GM19025 (cell line): ENCODE data around the gene CDHR2.

Experiments
- ATAC-seq: cut with Tn5 transposase; IDR thresholded peaks from one replicate; pipeline ENCODE4 v1.9.1; 2021; ENCODE audit warnings: mild to moderate bottlenecking, low read depth, moderate library complexity; ENCODE audit not compliant: unreplicated experiment

Gene CDHR2

GRCh38 chr5:176529116-176529740 is 19.9 kb upstream of the CDHR2 start:
- ATAC-seq: no peak

DNA sequence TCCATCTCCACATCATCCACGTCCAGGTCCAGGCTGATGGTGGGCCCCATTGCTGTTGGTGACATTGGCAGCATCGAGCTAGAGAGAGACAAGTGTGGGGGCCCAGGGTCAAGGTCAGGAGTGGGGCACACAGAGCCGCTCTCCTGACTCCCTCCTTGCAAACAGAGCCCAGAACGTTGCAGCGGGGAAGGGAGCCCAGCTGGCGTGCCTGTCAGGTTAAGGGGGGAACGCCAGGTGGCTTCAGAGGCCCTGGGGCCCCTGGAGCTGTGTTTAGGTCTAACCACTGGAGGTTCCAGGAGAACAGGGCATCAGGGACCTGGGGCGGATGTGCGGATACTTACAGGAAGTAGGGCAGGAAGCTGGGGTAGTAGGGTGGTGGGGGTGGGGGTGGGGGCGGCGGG is 19.4 kb upstream of the CDHR2 start:
- no peak for ATAC-seq

DNA sequence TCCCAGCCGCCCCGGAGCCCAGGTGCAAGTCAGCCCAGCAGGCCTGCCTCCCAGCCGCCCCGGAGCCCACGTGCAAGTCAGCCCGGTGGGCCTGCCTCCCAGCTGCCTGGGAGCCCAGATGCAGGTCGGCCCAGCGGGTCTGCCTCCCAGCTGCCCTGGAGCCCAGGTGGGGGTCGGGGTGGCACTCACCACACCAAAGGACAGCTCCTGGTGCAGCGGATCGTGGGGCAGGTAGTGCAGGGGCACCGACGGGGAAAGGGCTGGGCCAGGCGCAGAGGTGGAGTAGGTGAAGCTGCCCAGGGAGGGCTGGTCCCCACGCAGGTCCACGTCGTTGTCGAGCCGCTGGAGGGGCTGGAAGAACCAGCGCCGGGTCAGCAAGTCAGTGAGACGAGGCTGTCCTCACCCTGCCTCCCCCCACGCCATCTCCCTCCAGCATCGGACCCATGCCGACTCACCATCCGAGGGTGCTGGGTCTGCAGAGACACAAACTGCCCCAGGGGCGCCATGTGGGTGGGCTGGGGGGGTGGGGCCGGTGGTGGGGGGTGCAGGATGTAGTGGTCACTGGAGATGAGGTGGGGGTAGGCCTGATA is 18.7 kb upstream of the CDHR2 start:
- no peak for ATAC-seq

DNA sequence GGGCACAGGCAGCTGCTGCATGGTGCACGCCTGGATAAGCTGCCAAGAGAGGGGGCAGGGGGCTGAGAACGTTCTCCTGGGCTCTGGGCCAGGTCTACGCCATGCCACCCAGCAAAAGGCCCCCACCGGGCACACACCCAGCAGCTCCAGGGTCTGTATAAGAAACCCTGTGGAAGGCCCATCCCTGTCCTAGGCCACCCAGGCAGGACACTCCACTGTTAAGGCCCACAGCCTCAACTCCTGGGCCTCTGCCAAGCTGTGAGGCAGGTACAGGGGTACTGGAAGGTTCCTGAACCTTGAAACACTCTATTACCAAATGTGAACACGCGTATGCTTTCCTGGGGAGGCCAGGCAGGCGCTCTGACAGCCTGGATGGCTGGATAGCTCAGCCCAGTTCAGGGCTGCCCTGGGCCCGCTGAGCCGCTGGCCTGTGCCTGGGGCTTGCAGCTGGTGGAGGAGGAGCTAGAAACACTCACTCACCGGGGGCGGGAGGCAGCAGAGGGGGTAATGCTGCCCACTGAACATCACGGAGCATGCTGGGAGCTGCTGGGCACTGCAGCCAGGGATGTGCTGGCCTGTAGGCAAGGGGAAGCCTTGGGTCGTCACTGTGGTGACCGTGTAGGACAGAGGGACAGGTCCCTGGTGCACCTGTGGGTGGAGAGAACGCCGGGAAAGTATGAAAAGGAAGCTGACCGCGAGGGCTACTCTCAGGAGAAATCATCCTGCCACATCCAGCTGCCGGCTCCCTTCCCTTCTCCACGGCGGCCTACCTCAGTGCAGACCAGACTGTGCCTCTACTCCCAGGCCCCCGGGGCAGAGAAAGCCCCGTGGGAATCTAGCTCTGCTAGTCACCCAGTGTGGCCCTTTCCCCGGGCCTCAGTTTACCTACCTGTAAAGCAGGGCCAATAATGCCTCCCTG is 17.9 kb upstream of the CDHR2 start:
- ATAC-seq: no peak

DNA sequence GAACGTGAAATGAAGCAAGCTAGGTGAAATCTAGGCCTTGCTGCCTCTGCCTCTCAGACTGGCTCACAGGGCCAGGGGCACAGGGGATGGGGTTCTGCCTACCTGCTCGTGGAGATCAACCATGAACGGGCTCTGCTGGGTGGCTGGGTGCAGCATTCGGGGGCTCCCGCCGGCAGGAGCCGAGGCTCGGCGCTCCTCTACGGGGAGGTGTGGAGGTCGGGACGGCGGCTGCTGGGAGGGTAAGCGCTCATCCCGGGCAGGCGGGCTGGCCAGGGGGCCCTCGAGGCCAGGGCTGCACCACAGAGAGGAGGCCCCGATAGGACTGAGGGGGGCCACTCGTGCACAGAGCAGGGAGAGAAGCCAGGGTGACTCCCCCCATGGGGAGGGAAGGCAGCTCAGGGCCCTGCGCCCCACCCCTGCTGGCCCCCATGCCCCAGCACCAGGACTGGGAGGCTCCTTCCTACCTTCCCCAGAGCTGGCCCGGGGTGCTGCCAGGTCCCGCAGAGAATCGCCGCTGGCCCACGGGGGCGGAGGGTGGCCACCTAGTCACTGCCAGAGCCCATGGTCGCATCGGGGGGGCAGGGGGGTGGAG is 17.1 kb upstream of the CDHR2 start:
- ATAC-seq: no peak

DNA sequence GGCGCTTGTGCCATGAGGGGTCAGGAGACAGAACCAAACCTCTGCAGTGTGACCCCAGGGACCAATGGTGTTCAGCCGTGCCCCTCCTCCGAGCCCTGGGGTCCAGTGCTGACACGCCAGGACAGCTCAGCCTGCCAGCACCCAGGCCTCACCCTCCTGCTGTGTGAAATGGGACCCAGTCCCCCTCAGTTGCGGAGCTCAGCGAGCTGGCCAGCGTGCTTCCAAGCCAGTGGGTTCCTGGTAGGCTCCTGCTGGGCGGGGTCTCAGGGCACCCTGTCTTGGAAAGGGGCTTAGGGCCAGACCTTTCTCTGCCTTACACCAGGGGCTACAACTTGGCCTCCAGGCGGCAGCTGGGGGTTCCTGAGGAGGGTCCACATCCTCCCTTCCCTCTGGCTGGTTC is 16.3 kb upstream of the CDHR2 start:
- no peak for ATAC-seq

GRCh38 chr5:176533390-176533789 is 15.8 kb upstream of the CDHR2 start:
- ATAC-seq: no peak

- no peak for ATAC-seq
Observed at GRCh38 chr5:176533894-176534611, 15.1 kb upstream of the CDHR2 start.

GRCh38 chr5:176534640-176535039 is 14.5 kb upstream of the CDHR2 start:
- no peak for ATAC-seq

- ATAC-seq: no peak
Observed at GRCh38 chr5:176535101-176535663, 14.0 kb upstream of the CDHR2 start.

DNA sequence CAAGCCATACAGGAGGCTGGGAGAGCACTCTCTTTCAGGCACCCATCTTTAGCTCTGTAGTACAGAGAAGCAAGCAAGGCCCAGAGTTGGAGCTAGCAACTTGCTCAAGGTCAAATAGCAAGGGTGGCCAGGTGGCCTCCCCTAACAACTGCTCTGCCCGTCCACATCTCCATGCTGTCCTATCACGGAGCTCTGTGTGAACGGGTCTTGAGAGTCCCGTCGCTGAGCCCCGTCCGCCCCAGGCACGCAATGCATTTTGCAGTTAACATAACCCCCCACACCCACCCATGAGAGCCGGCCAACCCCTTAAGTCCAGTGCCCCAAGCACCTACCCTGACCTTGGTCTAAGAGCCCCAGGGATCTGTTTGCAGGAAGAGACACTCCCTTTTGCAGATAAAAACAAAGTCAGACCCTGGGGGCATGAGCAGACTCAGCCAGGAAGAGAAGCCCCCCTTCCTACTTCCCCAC is 13.4 kb upstream of the CDHR2 start:
- ATAC-seq: no peak

GRCh38 chr5:176536132-176536901 is 12.8 kb upstream of the CDHR2 start:
- no peak for ATAC-seq

DNA sequence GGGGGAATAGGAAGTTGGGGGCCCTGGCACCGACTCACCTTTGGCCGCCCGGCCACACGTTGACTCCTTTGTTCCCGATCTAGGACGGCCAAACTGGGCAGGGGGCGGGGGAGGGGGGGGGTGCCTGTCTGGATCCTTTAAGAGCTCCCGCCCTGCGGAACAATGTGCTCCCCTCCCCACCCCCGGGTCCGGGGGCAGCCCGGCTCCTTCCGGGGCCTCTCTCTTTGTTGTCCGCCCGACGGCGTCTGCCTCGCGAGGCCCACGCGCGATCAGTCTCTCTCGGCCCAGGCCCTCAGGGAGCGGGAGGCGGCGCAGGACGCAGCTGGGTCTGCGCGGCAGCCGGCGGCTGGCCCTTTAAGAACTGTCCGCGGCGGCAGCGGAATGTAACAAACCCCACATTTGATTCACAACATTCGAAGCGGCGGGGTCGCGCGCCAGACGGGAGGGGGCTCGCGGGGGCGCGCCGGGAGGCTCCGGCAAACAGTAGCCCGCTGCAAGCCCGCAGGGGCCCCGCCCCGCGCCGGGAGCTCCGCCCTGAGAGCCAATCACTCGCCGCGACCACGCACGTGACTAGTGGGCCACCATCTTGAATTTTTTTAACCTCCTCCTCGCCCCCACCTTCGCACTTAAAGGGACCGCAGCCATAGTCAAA is 12.1 kb upstream of the CDHR2 start, which contains the start of gene RNF44:
Gene RNF44, minus strand, starts transcription at position 501 of the 652 bp plus-strand sequence. CDS start 4,930 bp downstream, outside the sequence.
- peak; percentile 47 for ATAC-seq

DNA sequence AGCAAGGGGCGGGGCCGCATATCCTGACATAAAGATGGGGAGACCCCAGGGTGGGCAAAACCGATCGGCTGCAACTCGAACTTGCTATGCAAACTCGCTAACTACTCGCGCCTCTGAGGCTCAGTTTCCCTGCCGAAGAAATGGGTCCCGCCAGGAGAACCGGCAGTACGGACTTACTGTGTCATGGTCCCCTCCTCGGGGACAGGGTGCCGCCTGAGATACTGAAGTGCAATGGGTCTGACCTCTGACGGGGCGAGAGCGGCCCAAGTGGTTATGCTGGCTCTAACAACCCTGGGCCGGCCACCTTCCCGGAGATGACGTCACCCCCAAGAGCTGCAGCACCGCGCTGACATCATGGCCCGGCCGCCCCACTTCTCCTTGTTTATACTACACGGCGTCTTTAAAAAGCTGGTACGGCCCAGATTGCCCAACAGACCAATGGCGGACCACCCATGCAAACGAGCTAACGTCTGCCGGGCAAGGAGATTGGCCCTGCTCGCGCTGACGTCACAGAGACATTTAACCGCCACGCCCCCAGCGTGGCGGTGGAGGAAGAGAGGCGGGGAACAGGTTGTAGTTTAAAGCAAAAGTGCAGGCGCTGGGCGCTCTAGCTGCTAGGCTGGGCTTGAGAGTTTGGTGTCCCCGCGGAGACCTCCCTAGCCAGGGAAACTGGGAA is 11.4 kb upstream of the CDHR2 start:
- ATAC-seq: peak; percentile 69

DNA sequence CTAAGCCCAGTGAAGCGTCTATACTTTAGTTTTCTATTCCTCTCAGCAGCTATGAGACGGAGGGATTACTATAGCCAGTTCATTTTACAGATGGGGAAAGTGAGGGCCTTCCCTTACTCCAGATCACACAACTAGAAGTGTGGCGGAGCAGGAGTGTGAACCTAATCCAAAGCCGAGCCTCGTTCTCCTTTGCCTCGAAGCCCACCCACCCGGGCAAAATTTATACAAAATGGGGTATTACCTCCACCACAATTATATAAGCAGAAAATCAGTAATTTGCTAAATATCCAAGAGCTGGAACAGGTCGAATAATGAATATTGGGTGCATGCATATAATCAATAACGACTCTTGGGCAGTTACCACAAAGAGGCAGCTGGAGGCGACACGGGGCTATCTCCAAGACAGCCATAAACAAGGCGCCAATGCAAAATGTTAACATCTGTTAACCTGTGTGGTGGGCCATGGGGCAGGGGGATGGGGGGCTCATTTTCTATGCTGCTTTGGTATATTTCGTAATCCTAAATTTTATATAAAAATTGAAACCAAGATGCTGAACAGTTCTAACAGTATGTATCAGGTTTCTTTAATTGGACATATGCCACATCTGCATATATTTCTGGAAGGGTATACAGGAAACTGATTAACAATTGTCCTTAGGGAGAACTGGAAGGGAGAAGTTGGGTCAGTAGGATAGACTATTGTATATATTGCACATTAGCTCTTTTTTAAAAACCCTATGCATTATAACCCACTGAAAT is 10.7 kb upstream of the CDHR2 start:
- ATAC-seq: no peak

GRCh38 chr5:176538989-176539384 is 10.2 kb upstream of the CDHR2 start:
- ATAC-seq: no peak

DNA sequence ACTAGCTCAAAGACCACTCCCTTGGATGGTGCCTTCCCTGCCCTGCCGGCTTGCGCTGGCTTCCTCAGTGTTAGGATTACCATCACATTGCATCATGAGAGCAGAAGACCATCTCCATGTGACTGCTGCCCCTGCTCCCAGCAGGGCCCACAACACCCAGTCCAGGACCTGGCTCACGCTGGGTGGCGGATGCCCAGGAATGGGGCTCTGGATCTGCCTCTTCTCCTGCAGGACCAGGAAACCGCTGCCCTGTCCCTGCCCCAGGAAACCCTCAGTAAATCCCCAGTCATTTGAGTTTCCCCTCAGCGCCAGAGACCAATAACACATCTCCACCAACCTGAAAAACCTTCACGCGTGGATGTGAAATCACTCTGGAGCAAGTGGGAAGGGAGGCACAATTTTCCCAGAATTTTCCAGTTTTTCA is 8.7 kb upstream of the CDHR2 start:
- ATAC-seq: no peak
